ENCODE measurements around the gene DNAH1. TPM values are rescaled to one million over a fixed set of nuclear protein-coding genes. Genes with fewer than 3 reads are reported as not detected.

The DNAH1 gene
- total and polyA plus RNA-seq, 2 of the 4 experiments (the other 2 are of a cell fraction): 2.0 to 4.0 TPM

GRCh38 chr3:52349131-52349530, 33.0 kb downstream of the DNAH1 start:
- CTCF ChIA-PET: no interaction called here

More at GRCh38 chr3:52349131-52349530, 33.0 kb downstream of the DNAH1 start:
- Histone ChIP-seq H3K9me3 (ENCODE audit: control insufficient read depth, insufficient read depth, low read length) (no peaks in the 10 kb centered on the region), H3K4me2 (ENCODE audit: low read depth, low read length) (no peak overlapping the region), H3K79me1 (ENCODE audit: low read depth in 1 of 2, low read length in 2 of 2) (no peaks in the 10 kb centered on the region), H3K23ac (ENCODE audit: low read depth, low read length) (no peak overlapping the region), H2AFZ (replicated peaks; ENCODE audit: low read length, poor library complexity) (no peak overlapping the region), H4K20me1 (ENCODE audit: insufficient read depth, low read length) (no peaks in the 10 kb centered on the region; the same call in 1 of the 2 replicates), H4K8ac (ENCODE audit: low read depth in 2 of 2, low read length in 2 of 2) (no peak overlapping the region), H3K36me3 (ENCODE audit: control insufficient read depth, insufficient read depth, low read length) (peaks cover 5% of the 10 kb centered on the region; the same call in 1 of the 2 replicates), H3K4me3 (ENCODE audit: insufficient read depth, low read depth, low read length) (no peak overlapping the region), H3K27me3 (ENCODE audit: control insufficient read depth, insufficient read depth, low read length) (no peaks in the 10 kb centered on the region), H2AK5ac (ENCODE audit: low read depth, low read length) (no peak overlapping the region), H3K18ac (ENCODE audit: low read depth, low read length) (no peak overlapping the region), H2BK120ac (ENCODE audit: low read depth, low read length) (no peak overlapping the region), H4K91ac (ENCODE audit: insufficient read depth, low read depth, low read length) (no peak overlapping the region), H3K9me1 (ENCODE audit: insufficient read depth, low read length) (peaks cover 19% of the 10 kb centered on the region), H3K9ac (ENCODE audit: low read depth, low read length) (no peak overlapping the region), H2AK9ac (replicated peaks; ENCODE audit: low read depth, low read length, poor library complexity) (peak overlapping the region; percentile 16), H2BK5ac (ENCODE audit: low read depth, low read length, poor library complexity, severe bottlenecking) (no peak overlapping the region), H3K27ac (ENCODE audit: insufficient read depth, low read length) (no peak overlapping the region), H3K4me1 (ENCODE audit: control insufficient read depth, insufficient read depth, low read length) (peaks cover 15% of the 10 kb centered on the region), H3K4ac (ENCODE audit: low read depth, low read length) (no peak overlapping the region), H2BK20ac (ENCODE audit: low read depth, low read length) (no peak overlapping the region), H2BK15ac (ENCODE audit: low read depth, low read length) (no peak overlapping the region), H3K56ac (ENCODE audit: extremely low read depth, insufficient read depth, low read length) (no peak overlapping the region), H3K14ac (replicated peaks; ENCODE audit: low read depth, low read length) (no peak overlapping the region), H4K5ac (ENCODE audit: low read depth, low read length) (no peak overlapping the region)
- TF ChIP-seq MXI1 (IDR thresholded peaks at IDR 0.05; ENCODE audit: borderline replicate concordance, low read depth, low read length) (no peak), RFX5 (IDR thresholded peaks at IDR 0.05; ENCODE audit: low read depth, low read length) (no peak), SMC3 (IDR thresholded peaks at IDR 0.05; ENCODE audit: low read depth, low read length) (no peak), RAD21 (IDR thresholded peaks at IDR 0.05; ENCODE audit: low read length) (no peak)
- TF ChIP-seq, protein P1, sequence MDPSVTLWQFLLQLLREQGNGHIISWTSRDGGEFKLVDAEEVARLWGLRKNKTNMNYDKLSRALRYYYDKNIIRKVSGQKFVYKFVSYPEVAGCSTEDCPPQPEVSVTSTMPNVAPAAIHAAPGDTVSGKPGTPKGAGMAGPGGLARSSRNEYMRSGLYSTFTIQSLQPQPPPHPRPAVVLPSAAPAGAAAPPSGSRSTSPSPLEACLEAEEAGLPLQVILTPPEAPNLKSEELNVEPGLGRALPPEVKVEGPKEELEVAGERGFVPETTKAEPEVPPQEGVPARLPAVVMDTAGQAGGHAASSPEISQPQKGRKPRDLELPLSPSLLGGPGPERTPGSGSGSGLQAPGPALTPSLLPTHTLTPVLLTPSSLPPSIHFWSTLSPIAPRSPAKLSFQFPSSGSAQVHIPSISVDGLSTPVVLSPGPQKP (IDR thresholded peaks at IDR 0.05; ENCODE audit: borderline replicate concordance, low read depth, low read length): no peak
- DNase-seq (no peak), ATAC-seq (ENCODE audit: low read depth) (no peak)
- intact Hi-C loops (cut with micrococcal nuclease): no loop called here
- dilution Hi-C loops (cut with HindIII; ENCODE audit: low sequenced_read_pairs, unreplicated experiment): no loop called here
- BruUV-seq (replicated peaks): no TSS peak
- no CpG with 5 or more reads among the region's 11 CpGs for WGBS, 2 experiments (ENCODE audit: extremely low coverage in 2 of 2, insufficient read length in 1 of 2)
- POLR2A ChIA-PET (ENCODE audit: unreplicated experiment): no interaction called here
- in situ Hi-C loops (cut with MboI; ENCODE audit: low sequenced_read_pairs): no loop called here
